ENCODE measurements around the gene R3HDM1.

DNA sequence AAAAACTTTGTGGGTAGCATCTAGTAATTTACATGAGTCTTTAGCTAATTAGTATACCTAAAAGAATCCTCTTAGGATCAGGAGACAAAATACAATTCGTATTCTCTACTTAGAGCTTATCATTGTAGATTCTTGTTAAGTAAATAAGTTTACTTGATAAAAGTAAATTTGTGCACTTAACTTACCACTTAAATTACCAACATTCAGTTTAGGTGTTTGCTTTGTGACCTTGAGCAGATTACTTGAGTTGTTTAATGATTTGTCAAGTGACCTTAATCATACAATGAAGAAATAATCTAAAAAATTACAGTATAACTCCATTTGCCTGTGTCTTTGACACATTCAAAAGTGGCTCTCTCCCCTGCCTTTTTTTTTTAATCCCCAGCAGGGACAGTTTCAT, 143.2 kb downstream of the R3HDM1 start:
- TF ChIP-seq POLR2A (IDR thresholded peaks at IDR 0.05), result no peak
- TF ChIP-seq, protein P1, sequence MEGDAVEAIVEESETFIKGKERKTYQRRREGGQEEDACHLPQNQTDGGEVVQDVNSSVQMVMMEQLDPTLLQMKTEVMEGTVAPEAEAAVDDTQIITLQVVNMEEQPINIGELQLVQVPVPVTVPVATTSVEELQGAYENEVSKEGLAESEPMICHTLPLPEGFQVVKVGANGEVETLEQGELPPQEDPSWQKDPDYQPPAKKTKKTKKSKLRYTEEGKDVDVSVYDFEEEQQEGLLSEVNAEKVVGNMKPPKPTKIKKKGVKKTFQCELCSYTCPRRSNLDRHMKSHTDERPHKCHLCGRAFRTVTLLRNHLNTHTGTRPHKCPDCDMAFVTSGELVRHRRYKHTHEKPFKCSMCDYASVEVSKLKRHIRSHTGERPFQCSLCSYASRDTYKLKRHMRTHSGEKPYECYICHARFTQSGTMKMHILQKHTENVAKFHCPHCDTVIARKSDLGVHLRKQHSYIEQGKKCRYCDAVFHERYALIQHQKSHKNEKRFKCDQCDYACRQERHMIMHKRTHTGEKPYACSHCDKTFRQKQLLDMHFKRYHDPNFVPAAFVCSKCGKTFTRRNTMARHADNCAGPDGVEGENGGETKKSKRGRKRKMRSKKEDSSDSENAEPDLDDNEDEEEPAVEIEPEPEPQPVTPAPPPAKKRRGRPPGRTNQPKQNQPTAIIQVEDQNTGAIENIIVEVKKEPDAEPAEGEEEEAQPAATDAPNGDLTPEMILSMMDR (IDR thresholded peaks at IDR 0.05), result no peak
